Liver (tissue), 3 donors: Measurements from ENCODE around the gene LRCOL1.

Experiments
- CTCF ChIP-seq: fragments of 150-350 bp; IDR thresholded peaks from 2 replicates; pipeline ENCODE4 v1.5.1; 2017; ENCODE audit warnings: improper control_type of control experiment, low read depth, low read length; ENCODE audit not compliant: missing input control
- HNF4G ChIP-seq: IDR thresholded peaks from 2 replicates; pipeline ENCODE4 v1.6.1; 2016; ENCODE audit warnings: antibody characterized with exemption
- JUND ChIP-seq, 2 donors: IDR thresholded peaks; 2 replicates each; pipeline ENCODE4 v1.6.1; 2016; ENCODE audit warnings: antibody characterized with exemption in 2 of 2
- RAD21 ChIP-seq, 2 donors: IDR thresholded peaks; 2 replicates each; pipeline ENCODE4 v1.6.1; 2016; ENCODE audit warnings: antibody characterized with exemption in 2 of 2, mild to moderate bottlenecking in 2 of 2
- SP1 ChIP-seq: IDR thresholded peaks from 2 replicates; pipeline ENCODE4 v1.6.1; 2018; ENCODE audit warnings: antibody characterized with exemption, mild to moderate bottlenecking
- donor health status: healthy.
- donor health status: healthy.

DNA sequence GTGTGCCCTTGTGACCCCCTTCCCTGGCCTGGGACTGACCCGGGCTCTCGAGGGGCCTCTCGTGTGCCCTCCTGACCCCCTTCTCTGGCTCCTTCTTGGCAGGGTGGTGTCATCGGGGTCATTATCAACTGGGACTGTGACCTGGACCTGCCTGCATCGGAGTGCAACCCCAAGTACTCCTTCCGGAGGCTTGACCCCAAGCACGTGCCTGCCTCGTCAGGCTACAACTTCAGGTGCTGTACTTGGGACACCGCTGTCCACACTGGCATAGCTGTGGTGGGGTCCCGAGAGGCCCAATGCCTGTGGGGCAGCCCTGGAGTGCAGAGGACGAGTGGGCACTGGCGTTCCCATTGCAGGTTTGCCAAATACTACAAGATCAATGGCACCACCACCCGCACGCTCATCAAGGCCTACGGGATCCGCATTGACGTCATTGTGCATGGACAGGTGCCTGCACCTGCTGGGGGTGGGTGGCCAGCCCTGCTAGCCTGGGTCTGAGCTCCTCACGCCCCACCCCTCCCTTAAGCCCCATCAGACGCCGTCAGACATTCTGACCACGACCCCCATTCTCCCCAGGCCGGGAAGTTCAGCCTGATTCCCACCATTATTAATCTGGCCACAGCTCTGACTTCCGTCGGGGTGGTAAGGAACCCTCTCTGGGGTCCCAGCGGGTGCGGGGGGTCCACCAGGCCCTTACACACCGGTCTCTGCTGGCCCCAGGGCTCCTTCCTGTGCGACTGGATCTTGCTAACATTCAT, 10.7 kb upstream of the LRCOL1 start:
- TF ChIP-seq CTCF (no peak), HNF4G (no peak), RAD21 (IDR thresholded peaks at IDR 0.05) (no peak), JUND (IDR thresholded peaks at IDR 0.05) (no peak), SP1 (no peak)
